Thyroid gland (tissue), 4 donors: ENCODE measurements around the gene SYT9.

Source experiments
- POLR2A ChIP-seq, 2 donors: fragments of 450-650 bp; IDR thresholded peaks; one replicate each; pipeline ENCODE4 v1.6.1; 2017; ENCODE audit warnings: antibody characterized with exemption in 2 of 2, mild to moderate bottlenecking in 2 of 2, moderate library complexity in 1 of 2
- TF ChIP-seq, protein P1 (sequence below), 6 experiments: fragments of 200-600 bp in 3 of 6; fragments of 450-650 bp in 3 of 6; sonication (generic) in 3 of 6; IDR thresholded peaks; one replicate each; pipeline ENCODE4 v1.5.1; 2016 to 2019; ENCODE audit warnings: antibody characterized with exemption in 6 of 6, mild to moderate bottlenecking in 2 of 6, inconsistent platforms in 1 of 6, moderate library complexity in 1 of 6

DNA sequence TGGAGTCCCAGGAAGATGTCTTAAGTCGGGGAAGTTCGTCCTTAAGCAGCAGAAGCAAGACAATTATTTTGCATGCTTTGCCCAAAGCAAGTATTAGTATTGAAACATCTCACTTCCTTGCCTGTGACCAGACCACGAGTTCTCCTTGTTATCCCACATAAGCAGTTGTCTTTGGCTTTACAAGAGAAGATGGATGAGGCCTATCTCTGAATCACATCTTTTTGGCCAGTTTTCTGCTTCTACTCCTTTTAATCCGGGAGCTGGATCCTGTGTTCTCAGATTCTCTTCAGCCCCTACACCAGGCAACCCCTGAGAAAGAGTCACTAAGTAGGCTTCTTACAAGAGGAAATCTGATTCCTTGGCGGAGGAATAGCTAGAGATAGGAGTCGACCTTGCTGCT, 2.1 kb downstream of the SYT9 start:
- TF ChIP-seq, protein P1, sequence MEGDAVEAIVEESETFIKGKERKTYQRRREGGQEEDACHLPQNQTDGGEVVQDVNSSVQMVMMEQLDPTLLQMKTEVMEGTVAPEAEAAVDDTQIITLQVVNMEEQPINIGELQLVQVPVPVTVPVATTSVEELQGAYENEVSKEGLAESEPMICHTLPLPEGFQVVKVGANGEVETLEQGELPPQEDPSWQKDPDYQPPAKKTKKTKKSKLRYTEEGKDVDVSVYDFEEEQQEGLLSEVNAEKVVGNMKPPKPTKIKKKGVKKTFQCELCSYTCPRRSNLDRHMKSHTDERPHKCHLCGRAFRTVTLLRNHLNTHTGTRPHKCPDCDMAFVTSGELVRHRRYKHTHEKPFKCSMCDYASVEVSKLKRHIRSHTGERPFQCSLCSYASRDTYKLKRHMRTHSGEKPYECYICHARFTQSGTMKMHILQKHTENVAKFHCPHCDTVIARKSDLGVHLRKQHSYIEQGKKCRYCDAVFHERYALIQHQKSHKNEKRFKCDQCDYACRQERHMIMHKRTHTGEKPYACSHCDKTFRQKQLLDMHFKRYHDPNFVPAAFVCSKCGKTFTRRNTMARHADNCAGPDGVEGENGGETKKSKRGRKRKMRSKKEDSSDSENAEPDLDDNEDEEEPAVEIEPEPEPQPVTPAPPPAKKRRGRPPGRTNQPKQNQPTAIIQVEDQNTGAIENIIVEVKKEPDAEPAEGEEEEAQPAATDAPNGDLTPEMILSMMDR (IDR thresholded peaks at IDR 0.05): no peak
- TF ChIP-seq POLR2A (IDR thresholded peaks at IDR 0.05): no peak
